HG03571 (cell line): ENCODE measurements around the gene UMODL1.

Source experiments
- ATAC-seq: cut with Tn5 transposase; IDR thresholded peaks from one replicate; pipeline ENCODE4 v1.9.1; 2021; ENCODE audit not compliant: unreplicated experiment

Gene UMODL1

GRCh38 chr21:42058631-42059111 is 12.4 kb upstream of the UMODL1 start:
- no peak for ATAC-seq

- ATAC-seq, result no peak
These were observed 12.0 kb upstream of the UMODL1 start for GRCh38 chr21:42059141-42059540.

- no peak for ATAC-seq
These were observed 11.4 kb upstream of the UMODL1 start for GRCh38 chr21:42059721-42060120.

GRCh38 chr21:42060166-42060565 is 11.0 kb upstream of the UMODL1 start:
- ATAC-seq, result no peak

- peak; percentile 43 for ATAC-seq
These were observed 9.7 kb upstream of the UMODL1 start for GRCh38 chr21:42061195-42061985.

GRCh38 chr21:42061986-42062235 is 9.2 kb upstream of the UMODL1 start:
- ATAC-seq, result no peak

- ATAC-seq, result peak; percentile 45
These were observed 8.7 kb upstream of the UMODL1 start for GRCh38 chr21:42062236-42063022.

- ATAC-seq, result no peak
These were observed 7.9 kb upstream of the UMODL1 start for GRCh38 chr21:42063191-42063570.

GRCh38 chr21:42063571-42064521 is 7.3 kb upstream of the UMODL1 start:
- no peak for ATAC-seq

GRCh38 chr21:42066521-42066920 is 4.6 kb upstream of the UMODL1 start:
- no peak for ATAC-seq

- no peak for ATAC-seq
These were observed 3.4 kb upstream of the UMODL1 start for GRCh38 chr21:42067531-42068255.

- no peak for ATAC-seq
These were observed 2.9 kb upstream of the UMODL1 start for GRCh38 chr21:42068256-42068545.

GRCh38 chr21:42068592-42068991 is 2.5 kb upstream of the UMODL1 start:
- no peak for ATAC-seq

- no peak for ATAC-seq
These were observed 1.8 kb upstream of the UMODL1 start for GRCh38 chr21:42069327-42069726.

- no peak for ATAC-seq
These were observed 1.3 kb upstream of the UMODL1 start for GRCh38 chr21:42069843-42070242.

GRCh38 chr21:42073145-42074099 is 2.3 kb downstream of the UMODL1 start:
- no peak for ATAC-seq

- ATAC-seq, result no peak
These were observed 4.8 kb downstream of the UMODL1 start for GRCh38 chr21:42075686-42076471.

- ATAC-seq, result peak; percentile 82
These were observed 6.6 kb downstream of the UMODL1 start for GRCh38 chr21:42077685-42078238.
